ENCODE measurements around the gene IL21R.

DNA sequence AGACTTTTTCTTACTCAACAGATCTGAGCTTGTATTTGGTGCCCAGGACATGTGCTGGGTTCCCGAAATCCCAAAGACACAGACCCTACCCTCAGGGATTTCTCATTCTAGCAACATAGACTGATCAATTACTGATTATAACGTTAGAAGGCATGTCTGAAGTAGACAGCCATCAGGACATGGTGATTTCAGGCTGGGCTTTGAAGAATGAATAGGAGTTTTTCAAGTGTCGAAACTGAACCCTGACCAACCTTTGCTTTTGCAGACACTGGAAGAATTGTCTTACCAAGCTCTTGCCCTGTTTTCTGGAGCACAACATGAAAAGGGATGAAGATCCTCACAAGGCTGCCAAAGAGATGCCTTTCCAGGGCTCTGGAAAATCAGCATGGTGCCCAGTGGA, 40.0 kb upstream of the IL21R start:
- TF ChIP-seq POLR2A (IDR thresholded peaks at IDR 0.05), result no peak
- TF ChIP-seq, protein P1, sequence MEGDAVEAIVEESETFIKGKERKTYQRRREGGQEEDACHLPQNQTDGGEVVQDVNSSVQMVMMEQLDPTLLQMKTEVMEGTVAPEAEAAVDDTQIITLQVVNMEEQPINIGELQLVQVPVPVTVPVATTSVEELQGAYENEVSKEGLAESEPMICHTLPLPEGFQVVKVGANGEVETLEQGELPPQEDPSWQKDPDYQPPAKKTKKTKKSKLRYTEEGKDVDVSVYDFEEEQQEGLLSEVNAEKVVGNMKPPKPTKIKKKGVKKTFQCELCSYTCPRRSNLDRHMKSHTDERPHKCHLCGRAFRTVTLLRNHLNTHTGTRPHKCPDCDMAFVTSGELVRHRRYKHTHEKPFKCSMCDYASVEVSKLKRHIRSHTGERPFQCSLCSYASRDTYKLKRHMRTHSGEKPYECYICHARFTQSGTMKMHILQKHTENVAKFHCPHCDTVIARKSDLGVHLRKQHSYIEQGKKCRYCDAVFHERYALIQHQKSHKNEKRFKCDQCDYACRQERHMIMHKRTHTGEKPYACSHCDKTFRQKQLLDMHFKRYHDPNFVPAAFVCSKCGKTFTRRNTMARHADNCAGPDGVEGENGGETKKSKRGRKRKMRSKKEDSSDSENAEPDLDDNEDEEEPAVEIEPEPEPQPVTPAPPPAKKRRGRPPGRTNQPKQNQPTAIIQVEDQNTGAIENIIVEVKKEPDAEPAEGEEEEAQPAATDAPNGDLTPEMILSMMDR (IDR thresholded peaks at IDR 0.05), result no peak

All from adrenal gland (tissue), 5 donors.